HG02852 (cell line): ENCODE data around the gene TAF13.
"Not testable (repeated sequence)": the region's sequence is repeated elsewhere in the genome, so short reads cannot be mapped to it uniquely, and the experiment has no call there.

Experiments
- ATAC-seq: cut with Tn5 transposase; IDR thresholded peaks from one replicate; pipeline ENCODE4 v1.9.1; 2021; ENCODE audit warnings: mild to moderate bottlenecking, moderate library complexity; ENCODE audit not compliant: unreplicated experiment

TAF13 gene

DNA sequence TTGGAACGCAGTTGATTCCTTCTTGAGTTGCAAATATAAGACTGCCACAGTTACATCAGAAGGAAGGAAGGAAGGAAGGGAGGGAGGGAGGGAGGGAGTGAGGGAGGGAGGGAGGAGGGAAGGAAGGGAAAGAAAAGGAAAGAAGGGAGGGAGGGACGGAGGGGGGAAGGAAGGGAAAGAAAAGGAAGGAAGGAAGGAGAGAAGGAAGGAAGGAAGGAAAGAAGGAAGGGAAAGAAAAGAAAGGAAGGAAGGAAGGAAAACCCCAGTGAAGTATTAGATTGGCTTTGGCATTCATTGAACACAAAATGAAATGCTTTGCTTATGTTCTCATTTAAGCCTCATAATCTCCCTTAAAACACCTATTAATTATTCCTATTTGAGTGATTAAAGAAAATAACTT, 27.5 kb downstream of the TAF13 start:
- no peak for ATAC-seq

- ATAC-seq: no peak
These were observed 28.5 kb downstream of the TAF13 start for GRCh38 chr1:109047339-109047738.

GRCh38 chr1:109046671-109047070, 29.1 kb downstream of the TAF13 start:
- ATAC-seq: no peak

DNA sequence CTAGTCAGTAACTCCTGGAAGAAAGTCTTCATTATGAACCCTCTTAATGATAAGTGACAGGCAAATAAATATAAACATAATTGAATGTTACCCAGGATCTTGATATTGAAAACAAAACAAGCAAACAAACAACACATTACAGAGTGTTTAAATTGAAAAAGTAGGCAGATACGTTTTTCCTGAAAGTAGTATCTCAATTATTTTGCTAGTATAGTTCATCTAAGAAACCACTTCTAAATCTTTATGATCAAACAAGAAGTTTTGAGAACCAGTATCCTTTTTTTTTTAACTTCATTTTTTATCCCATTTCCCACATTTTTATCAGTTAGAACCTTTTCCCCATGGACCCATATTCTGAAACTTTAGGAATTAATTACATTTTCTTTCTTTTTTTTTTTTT, 30.2 kb downstream of the TAF13 start:
- ATAC-seq: no peak

- peak; percentile 93 for ATAC-seq
These were observed 34.0 kb downstream of the TAF13 start, which contains the start of gene WDR47 for GRCh38 chr1:109041621-109042468. TSS of gene WDR47 (minus strand) at chr1:109042102. CDS start at chr1:109023512, 18,590 bp downstream.

- peak; percentile 28 for ATAC-seq
These were observed 34.7 kb downstream of the TAF13 start for GRCh38 chr1:109040989-109041620.

- no peak for ATAC-seq
These were observed 35.2 kb downstream of the TAF13 start for GRCh38 chr1:109040627-109040988.

GRCh38 chr1:109034382-109034781, 41.4 kb downstream of the TAF13 start:
- ATAC-seq: no peak

- not testable (repeated sequence) for ATAC-seq
These were observed 46.3 kb downstream of the TAF13 start for GRCh38 chr1:109029493-109029892.

DNA sequence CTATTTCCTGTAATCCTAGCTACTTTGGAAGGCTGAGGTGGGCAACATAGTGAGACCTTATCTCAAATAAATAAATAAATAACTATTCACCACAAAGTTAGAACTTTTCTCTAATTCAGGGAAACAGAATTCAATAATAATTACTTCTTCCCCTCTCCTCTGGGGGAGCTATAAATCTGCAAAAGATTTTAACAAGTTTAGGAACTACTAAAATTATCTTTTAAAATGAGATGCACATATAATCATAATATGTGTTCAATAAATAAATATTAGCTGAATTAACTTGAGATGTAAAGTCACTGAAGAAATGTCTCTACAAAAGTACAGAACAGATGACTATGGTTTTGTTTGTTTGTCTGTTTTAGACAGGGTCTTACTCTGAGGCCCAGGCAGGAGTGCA, 48.0 kb downstream of the TAF13 start:
- no peak for ATAC-seq

DNA sequence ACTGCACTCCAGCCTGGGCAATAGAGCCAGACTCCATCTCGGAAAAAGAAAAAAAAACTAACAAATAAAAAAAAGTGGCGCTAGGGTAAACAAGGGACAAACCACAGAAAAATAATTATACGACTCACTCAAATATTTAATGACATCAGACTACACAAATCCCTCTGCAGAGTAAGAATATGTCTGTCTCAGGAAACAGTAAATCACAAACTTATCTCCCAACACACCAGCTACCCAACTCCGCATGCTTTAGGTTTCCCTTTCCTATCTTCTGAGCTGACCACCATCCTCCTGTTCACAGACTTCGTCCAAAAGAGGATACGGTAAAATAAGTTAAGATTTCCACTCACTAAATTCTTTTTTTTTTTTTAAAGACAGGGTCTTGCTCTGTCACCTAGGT, 50.1 kb downstream of the TAF13 start:
- ATAC-seq: no peak

GRCh38 chr1:109024646-109025045, 51.2 kb downstream of the TAF13 start:
- ATAC-seq: no peak

DNA sequence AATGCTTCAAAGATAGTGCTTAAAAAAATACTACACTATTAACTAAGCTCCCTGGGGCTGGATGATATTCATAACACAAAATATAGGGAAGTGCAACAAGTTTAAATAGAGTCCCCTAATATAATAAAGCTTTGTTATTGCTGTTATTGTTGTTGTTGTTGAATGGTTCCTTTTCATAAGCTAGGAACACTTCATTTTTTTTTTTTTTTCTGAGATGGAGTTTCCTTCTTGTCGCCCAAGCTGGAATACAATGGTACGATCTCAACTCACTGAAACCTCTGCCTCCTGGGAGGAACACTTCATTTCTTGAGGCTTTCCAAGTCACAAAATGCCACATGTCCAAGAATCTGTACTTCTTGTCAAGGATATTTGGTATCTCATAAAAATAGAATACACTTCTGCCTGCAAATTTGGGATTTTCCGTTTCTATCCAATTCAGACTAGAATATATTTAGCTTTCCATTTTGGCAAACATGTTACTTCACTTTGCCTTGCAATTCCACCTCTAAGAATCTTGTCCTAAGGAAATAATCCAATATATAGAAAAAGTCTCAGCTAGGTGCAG, 55.0 kb downstream of the TAF13 start:
- no peak for ATAC-seq

DNA sequence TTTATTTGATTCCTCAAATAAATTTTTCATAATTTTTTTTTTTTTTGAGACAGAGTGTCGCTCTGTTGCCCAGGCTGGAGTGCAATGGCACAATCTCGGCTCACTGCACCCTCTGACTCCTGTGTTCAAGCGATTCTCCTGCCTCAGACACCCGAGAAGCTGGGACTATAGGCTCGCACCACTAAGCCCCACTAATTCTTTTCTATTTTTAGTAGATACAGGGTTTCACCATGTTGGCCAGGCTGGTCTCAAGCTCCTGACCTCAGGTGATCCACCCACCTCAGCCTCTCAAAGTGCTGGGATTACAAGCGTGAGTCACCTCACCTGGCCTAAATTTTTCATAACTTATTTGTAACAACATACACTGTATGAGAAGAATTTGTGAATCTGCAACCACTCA, 58.1 kb downstream of the TAF13 start:
- ATAC-seq: not testable (repeated sequence)

GRCh38 chr1:109017134-109017533, 58.7 kb downstream of the TAF13 start:
- ATAC-seq: no peak
